AG09309 (cell line): Measurements from ENCODE around the gene NRG3.

ENCODE experiments used
- DNase-seq: peaks from one replicate; pipeline ENCODE4 v3.0.0-alpha.2; 2010; ENCODE audit warnings: low read depth
- H3K4me3 ChIP-seq: 2 replicates; pipeline ENCODE4 v1.5.1; 2011; ENCODE audit warnings: mild to moderate bottlenecking, low read depth, low read length, moderate library complexity; ENCODE audit not compliant: control insufficient read depth
- CTCF ChIP-seq: IDR thresholded peaks from 2 replicates; pipeline ENCODE4 v1.5.1; 2011; ENCODE audit warnings: mild to moderate bottlenecking, low read depth, low read length, inconsistent platforms; ENCODE audit not compliant: insufficient read depth, control insufficient read depth; ENCODE audit errors: missing control alignments

The NRG3 gene

DNA sequence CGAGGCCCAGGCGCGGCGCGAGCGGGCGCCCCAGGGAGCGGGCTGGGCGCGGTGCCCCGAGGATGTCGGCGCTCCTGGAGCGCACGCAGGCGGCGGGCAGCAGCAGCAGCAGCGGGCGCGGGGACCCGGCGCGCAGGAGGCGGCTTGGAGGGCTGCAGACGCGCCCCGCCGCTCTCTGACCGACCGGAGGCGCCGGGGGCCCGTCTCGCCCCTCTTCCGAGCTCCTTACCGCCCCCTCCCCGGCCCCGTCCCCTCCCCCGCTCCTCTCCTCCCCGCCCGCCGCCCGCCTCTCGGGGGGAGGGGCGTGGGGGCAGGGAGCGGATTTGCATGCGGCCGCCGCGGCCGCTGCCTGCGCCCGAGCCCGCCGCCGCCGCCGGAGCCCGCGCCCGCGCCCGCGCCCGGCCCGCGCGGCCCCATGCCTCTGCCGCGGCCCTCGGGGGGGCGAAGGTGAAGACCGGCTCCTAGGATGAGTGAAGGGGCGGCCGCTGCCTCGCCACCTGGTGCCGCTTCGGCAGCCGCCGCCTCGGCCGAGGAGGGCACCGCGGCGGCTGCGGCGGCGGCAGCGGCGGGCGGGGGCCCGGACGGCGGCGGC lies at the start of gene NRG3:
TSS of gene NRG3 (plus strand) at position 320 of the 592 bp plus-strand sequence.
- no peak for DNase-seq
- no peak for TF ChIP-seq CTCF
- no peak within 1 kb of the TSS for H3K4me3 ChIP-seq

DNA sequence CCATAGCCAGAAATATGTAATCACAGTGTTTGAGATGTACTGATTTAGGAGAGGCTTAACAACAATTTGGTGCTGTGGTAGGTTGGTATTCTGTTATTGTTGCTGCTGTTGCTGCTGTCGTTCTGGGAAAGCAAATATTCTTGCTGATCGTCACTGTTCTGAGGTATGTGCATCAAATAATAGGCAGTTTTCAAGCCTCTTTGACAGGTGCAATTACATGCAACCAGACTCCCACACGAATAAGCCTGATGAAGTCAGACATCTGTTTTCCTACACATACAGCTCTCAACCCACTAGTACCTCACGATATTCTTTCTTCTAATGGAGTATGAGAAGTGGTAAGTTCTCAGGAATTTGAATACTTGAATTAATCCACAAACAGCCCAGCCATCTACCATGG lies 46.7 kb upstream of the NRG3 start:
- no peak overlapping the region for H3K4me3 ChIP-seq
- TF ChIP-seq CTCF, result no peak
- DNase-seq, result no peak

GRCh38 chr10:81831060-81831459 lies 43.9 kb upstream of the NRG3 start:
- TF ChIP-seq CTCF, result no peak
- H3K4me3 ChIP-seq, result no peak overlapping the region
- no peak for DNase-seq

GRCh38 chr10:81838950-81839349 lies 36.0 kb upstream of the NRG3 start:
- TF ChIP-seq CTCF, result no peak
- H3K4me3 ChIP-seq, result no peak overlapping the region
- no peak for DNase-seq

- no peak for DNase-seq
- TF ChIP-seq CTCF, result no peak
Observed at GRCh38 chr10:81843042-81843441, 32.0 kb upstream of the NRG3 start.

GRCh38 chr10:81847675-81848074 lies 27.3 kb upstream of the NRG3 start:
- TF ChIP-seq CTCF, result no peak
- no peak for DNase-seq
- no peak overlapping the region for H3K4me3 ChIP-seq

More at GRCh38 chr10:81843042-81843441, 32.0 kb upstream of the NRG3 start:
- no peak overlapping the region for H3K4me3 ChIP-seq

DNA sequence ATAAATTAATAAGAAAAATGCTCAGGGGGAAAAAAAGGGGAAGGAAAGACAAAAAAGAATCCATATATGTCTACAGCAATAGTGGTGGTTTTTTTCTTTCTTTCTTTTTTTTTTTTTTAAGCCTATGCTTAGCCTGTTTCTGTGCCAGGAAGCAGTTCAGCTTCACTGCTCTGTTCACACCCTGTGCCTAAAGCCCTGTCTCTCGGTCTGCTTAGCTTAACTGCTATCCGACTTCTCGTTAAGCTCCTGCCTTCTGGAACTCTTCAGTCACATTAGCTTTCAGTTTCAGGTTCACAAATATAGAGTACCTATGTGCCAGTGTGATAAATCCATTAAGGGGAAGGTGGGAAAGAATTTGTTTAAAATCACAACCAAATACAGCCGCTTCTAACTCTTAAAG lies 26.5 kb upstream of the NRG3 start:
- DNase-seq, result no peak
- TF ChIP-seq CTCF, result no peak

More for the DNA sequence above, 26.5 kb upstream of the NRG3 start:
- no peak overlapping the region for H3K4me3 ChIP-seq
